ENCODE data around the gene HS3ST2. TPM values are rescaled to one million over a fixed set of nuclear protein-coding genes. Genes with fewer than 3 reads are reported as not detected.

HS3ST2 gene
- total RNA-seq, 1 experiment from 2014 or later = not detected

- no peaks in the 10 kb centered on the region for H3K9me3 Mint-ChIP-seq (ENCODE audit: unreplicated experiment)
- H3K27me3 Mint-ChIP-seq (ENCODE audit: insufficient read depth, unreplicated experiment) = peaks cover 21% of the 10 kb centered on the region
- Histone ChIP-seq H3K4me1 (no peaks in the 10 kb centered on the region), H3K4me3 (ENCODE audit: low read depth, low read length) (no peak overlapping the region), H3K9me3 (no peaks in the 10 kb centered on the region), H3K27me3 (replicated peaks; ENCODE audit: control insufficient read depth, insufficient read depth, low read length) (no peaks in the 10 kb centered on the region), H3K36me3 (ENCODE audit: control insufficient read depth, insufficient read depth, low read length) (no peaks in the 10 kb centered on the region)
- H3K27ac Mint-ChIP-seq (ENCODE audit: unreplicated experiment) = no peak overlapping the region
- H3K4me3 Mint-ChIP-seq (ENCODE audit: unreplicated experiment) = no peak overlapping the region
- intact Hi-C loops (cut with micrococcal nuclease; ENCODE audit: unreplicated experiment) = no loop called here
- no peak for TF ChIP-seq CTCF (IDR thresholded peaks at IDR 0.05; ENCODE audit: insufficient read depth in 1 of 2, low read depth in 1 of 2, low read length in 1 of 2, severe bottlenecking in 1 of 2, unreplicated experiment in 1 of 2)
- H3K4me1 Mint-ChIP-seq (ENCODE audit: low read depth, unreplicated experiment) = no peaks in the 10 kb centered on the region
- no peaks in the 10 kb centered on the region for H3K36me3 Mint-ChIP-seq (ENCODE audit: insufficient read depth, unreplicated experiment)
- no peak for DNase-seq
- BruUV-seq (replicated peaks) = no TSS peak
- POLR2A ChIA-PET = no interaction called here
- CTCF ChIA-PET = no interaction called here
Measured at GRCh38 chr16:22874394-22874793, 60.4 kb downstream of the HS3ST2 start.

GRCh38 chr16:22878955-22879354, 65.0 kb downstream of the HS3ST2 start:
- DNase-seq = no peak
- H3K27me3 Mint-ChIP-seq (ENCODE audit: insufficient read depth, unreplicated experiment) = peaks cover 12% of the 10 kb centered on the region
- POLR2A ChIA-PET = no interaction called here
- intact Hi-C loops (cut with micrococcal nuclease; ENCODE audit: unreplicated experiment) = no loop called here
- BruUV-seq (replicated peaks) = no TSS peak
- no peak for TF ChIP-seq CTCF (IDR thresholded peaks at IDR 0.05; ENCODE audit: insufficient read depth in 1 of 2, low read depth in 1 of 2, low read length in 1 of 2, severe bottlenecking in 1 of 2, unreplicated experiment in 1 of 2)
- H3K4me1 Mint-ChIP-seq (ENCODE audit: low read depth, unreplicated experiment) = no peaks in the 10 kb centered on the region
- no peaks in the 10 kb centered on the region for H3K9me3 Mint-ChIP-seq (ENCODE audit: unreplicated experiment)
- no peaks in the 10 kb centered on the region for H3K36me3 ChIP-seq (ENCODE audit: control insufficient read depth, insufficient read depth, low read length)
- H3K4me1 ChIP-seq = no peaks in the 10 kb centered on the region
- no peak overlapping the region for H3K4me3 Mint-ChIP-seq (ENCODE audit: unreplicated experiment)
- H3K4me3 ChIP-seq (ENCODE audit: low read depth, low read length) = no peak overlapping the region
- no peaks in the 10 kb centered on the region for H3K36me3 Mint-ChIP-seq (ENCODE audit: insufficient read depth, unreplicated experiment)
- no peak overlapping the region for H3K27ac Mint-ChIP-seq (ENCODE audit: unreplicated experiment)
- CTCF ChIA-PET = no interaction called here
- H3K9me3 ChIP-seq = no peaks in the 10 kb centered on the region
- no peaks in the 10 kb centered on the region for H3K27me3 ChIP-seq (replicated peaks; ENCODE audit: control insufficient read depth, insufficient read depth, low read length)

- Mint-ChIP-seq H3K9me3 (ENCODE audit: unreplicated experiment) (no peaks in the 10 kb centered on the region), H3K27me3 (ENCODE audit: insufficient read depth, unreplicated experiment) (peaks cover 12% of the 10 kb centered on the region), H3K27ac (ENCODE audit: unreplicated experiment) (no peak overlapping the region), H3K36me3 (ENCODE audit: insufficient read depth, unreplicated experiment) (no peaks in the 10 kb centered on the region), H3K4me3 (ENCODE audit: unreplicated experiment) (no peak overlapping the region), H3K4me1 (ENCODE audit: low read depth, unreplicated experiment) (no peaks in the 10 kb centered on the region)
- BruUV-seq (replicated peaks) = no TSS peak
- Histone ChIP-seq H3K4me1 (no peaks in the 10 kb centered on the region), H3K36me3 (ENCODE audit: control insufficient read depth, insufficient read depth, low read length) (no peaks in the 10 kb centered on the region), H3K9me3 (no peaks in the 10 kb centered on the region), H3K27me3 (replicated peaks; ENCODE audit: control insufficient read depth, insufficient read depth, low read length) (no peaks in the 10 kb centered on the region), H3K4me3 (ENCODE audit: low read depth, low read length) (no peak overlapping the region)
- ChIA-PET CTCF (no interaction called here), POLR2A (no interaction called here)
- no peak for DNase-seq
- TF ChIP-seq CTCF (IDR thresholded peaks at IDR 0.05; ENCODE audit: insufficient read depth in 1 of 2, low read depth in 1 of 2, low read length in 1 of 2, severe bottlenecking in 1 of 2, unreplicated experiment in 1 of 2) = no peak
- intact Hi-C loops (cut with micrococcal nuclease; ENCODE audit: unreplicated experiment) = no loop called here
Measured at GRCh38 chr16:22879466-22879865, 65.5 kb downstream of the HS3ST2 start.

All from Caco-2 (cell line).